ENCODE data around the gene TP53INP2. TPM values are rescaled to one million over a fixed set of nuclear protein-coding genes. Genes with fewer than 3 reads are reported as not detected.

TP53INP2 gene
- total and polyA plus RNA-seq, 2 donors (not counting 3 experiments of a cell fraction or from before 2014, with no cell fraction given): 18.3 to 30.5 TPM

DNA sequence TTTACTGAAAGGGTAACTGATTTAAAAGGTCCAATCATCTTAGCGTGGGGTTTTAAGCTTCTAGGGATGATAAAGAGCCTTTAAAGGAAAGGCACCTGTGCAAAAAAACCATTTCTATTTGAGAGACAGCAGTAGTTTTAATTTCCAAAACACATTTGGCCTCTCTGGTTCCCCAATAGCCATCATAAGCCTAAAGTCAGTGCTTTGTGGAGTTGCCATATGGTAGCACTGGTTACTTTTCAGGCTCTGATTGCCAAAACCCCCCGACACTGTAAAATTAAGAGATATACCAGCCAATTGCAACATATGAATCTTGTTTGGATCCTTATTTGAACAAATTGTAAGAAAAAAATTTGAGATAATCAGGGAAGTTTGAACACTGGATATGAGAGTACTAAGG is 44.6 kb downstream of the TP53INP2 start:
- H3K9ac ChIP-seq (replicated peaks; ENCODE audit: extremely low read depth, insufficient read depth, low read length): no peak overlapping the region
- dilution Hi-C loops (cut with MboI; ENCODE audit: extremely low pct_ligation_motif_present, low sequenced_read_pairs): no loop called here
- H3K27ac ChIP-seq (ENCODE audit: insufficient read depth, low read depth, low read length): no peak overlapping the region
- FAIRE-seq (no peak), DNase-seq (ENCODE audit: low read depth, low spot score) (no peak)
- H3K36me3 ChIP-seq (ENCODE audit: control insufficient read depth in 2 of 2, extremely low read depth in 1 of 2, insufficient read depth in 2 of 2, low read length in 2 of 2): peaks cover 9 to 16% of the 10 kb centered on the region in 2 experiments
- no peaks in the 10 kb centered on the region for H4K20me1 ChIP-seq (replicated peaks; ENCODE audit: control insufficient read depth, extremely low read depth, insufficient read depth, low read length)
- H3K79me2 ChIP-seq (ENCODE audit: control insufficient read depth, insufficient read depth, low read length): no peaks in the 10 kb centered on the region
- POLR2A ChIA-PET: interaction anchor here (0.5 kb wide), 1 partner anchor 10 kb away, joined by 3 read pairs; no protein-coding TSS in a partner anchor
- no peaks in the 10 kb centered on the region for H3K27me3 ChIP-seq (ENCODE audit: control insufficient read depth in 2 of 2, insufficient read depth in 2 of 2, low read length in 2 of 2)
- no TSS peak for BruUV-seq (replicated peaks)
- no peaks in the 10 kb centered on the region for H3K4me1 ChIP-seq (ENCODE audit: control insufficient read depth, extremely low read depth, insufficient read depth, low read length)
- intact Hi-C loops (cut with micrococcal nuclease): no loop called here
- H3K4me3 ChIP-seq (replicated peaks in 1 of 3; ENCODE audit: insufficient read depth in 1 of 3, low read depth in 1 of 3, low read length in 3 of 3): no peak overlapping the region
- TF ChIP-seq, protein P1, sequence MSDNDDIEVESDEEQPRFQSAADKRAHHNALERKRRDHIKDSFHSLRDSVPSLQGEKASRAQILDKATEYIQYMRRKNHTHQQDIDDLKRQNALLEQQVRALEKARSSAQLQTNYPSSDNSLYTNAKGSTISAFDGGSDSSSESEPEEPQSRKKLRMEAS (IDR thresholded peaks at IDR 0.05; ENCODE audit: insufficient read depth, insufficient read length): no peak
- TF ChIP-seq JUN (IDR thresholded peaks at IDR 0.05; ENCODE audit: borderline replicate concordance, insufficient read depth, insufficient read length, low read depth) (no peak), GATA2 (IDR thresholded peaks at IDR 0.05; ENCODE audit: insufficient read depth, insufficient read length, low read depth, low read length) (no peak), EZH2 (IDR thresholded peaks at IDR 0.05; ENCODE audit: borderline replicate concordance, low read depth, low read length, severe bottlenecking) (no peak), MYC (IDR thresholded peaks at IDR 0.05; ENCODE audit: low read depth, low read length) (no peak), FOS (IDR thresholded peaks at IDR 0.05; ENCODE audit: borderline replicate concordance, insufficient read depth, low read length) (no peak), POLR2AphosphoS5 (IDR thresholded peaks at IDR 0.05; ENCODE audit: insufficient read depth, low read depth, low read length) (no peak), POLR2A (IDR thresholded peaks at IDR 0.05; ENCODE audit: low read depth, low read length) (no peak)
- TF ChIP-seq, protein P2, sequence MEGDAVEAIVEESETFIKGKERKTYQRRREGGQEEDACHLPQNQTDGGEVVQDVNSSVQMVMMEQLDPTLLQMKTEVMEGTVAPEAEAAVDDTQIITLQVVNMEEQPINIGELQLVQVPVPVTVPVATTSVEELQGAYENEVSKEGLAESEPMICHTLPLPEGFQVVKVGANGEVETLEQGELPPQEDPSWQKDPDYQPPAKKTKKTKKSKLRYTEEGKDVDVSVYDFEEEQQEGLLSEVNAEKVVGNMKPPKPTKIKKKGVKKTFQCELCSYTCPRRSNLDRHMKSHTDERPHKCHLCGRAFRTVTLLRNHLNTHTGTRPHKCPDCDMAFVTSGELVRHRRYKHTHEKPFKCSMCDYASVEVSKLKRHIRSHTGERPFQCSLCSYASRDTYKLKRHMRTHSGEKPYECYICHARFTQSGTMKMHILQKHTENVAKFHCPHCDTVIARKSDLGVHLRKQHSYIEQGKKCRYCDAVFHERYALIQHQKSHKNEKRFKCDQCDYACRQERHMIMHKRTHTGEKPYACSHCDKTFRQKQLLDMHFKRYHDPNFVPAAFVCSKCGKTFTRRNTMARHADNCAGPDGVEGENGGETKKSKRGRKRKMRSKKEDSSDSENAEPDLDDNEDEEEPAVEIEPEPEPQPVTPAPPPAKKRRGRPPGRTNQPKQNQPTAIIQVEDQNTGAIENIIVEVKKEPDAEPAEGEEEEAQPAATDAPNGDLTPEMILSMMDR (IDR thresholded peaks at IDR 0.05; ENCODE audit: extremely low read depth in 1 of 2, insufficient read depth in 1 of 2, low read depth in 1 of 2, low read length in 2 of 2): no peak
- H3K9me3 ChIP-seq (replicated peaks; ENCODE audit: control insufficient read depth, insufficient read depth, low read length): no peaks in the 10 kb centered on the region
- CTCF ChIA-PET: interaction anchor here (1.1 to 4.1 kb wide), 3 partner anchors 8 to 21 kb away, joined by 3 to 27 read pairs (median 5); no protein-coding TSS in a partner anchor
- no peak overlapping the region for H3K4me2 ChIP-seq (ENCODE audit: insufficient read depth, low read length)
- no peaks in the 10 kb centered on the region for H3K9me1 ChIP-seq (replicated peaks; ENCODE audit: control insufficient read depth, extremely low read depth, insufficient read depth, low read length)
- no peak overlapping the region for H2AFZ ChIP-seq (ENCODE audit: low read depth, low read length)
